ENCODE results near the gene RFC2. TPM values are rescaled to one million over a fixed set of nuclear protein-coding genes. Genes with fewer than 3 reads are reported as not detected.

RFC2 gene
- total RNA-seq, 2 experiments from 2014 or later, result 77.4 to 79.2 TPM

DNA sequence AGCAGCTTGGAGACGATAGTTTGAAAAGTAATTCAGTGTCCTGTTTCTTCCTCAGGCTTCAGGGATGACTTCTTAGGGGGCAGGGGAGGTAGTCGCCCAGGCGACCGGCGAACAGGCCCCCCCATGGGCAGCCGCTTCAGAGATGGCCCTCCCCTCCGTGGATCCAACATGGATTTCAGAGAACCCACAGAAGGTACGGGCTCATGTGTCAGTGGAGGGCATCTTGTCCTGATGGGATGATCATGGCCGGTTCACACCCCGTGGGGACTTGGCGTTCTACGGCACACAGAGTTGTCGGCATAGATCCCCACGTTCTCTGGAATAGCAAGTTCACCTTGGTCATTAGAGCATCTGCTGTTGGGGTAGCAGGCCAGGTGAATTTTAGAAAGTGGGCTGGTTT, 59.5 kb downstream of the RFC2 start:
- ChIA-PET POLR2A (interaction anchor here (2.0 kb wide), 1 partner anchor 15 kb away, joined by 5 read pairs; no protein-coding TSS in a partner anchor), CTCF (ENCODE audit: unreplicated experiment) (no interaction called here)
- H3K9me2 ChIP-seq (ENCODE audit: insufficient read depth, low read length), result no peaks in the 10 kb centered on the region
- no peaks in the 10 kb centered on the region for H3K9me3 ChIP-seq (ENCODE audit: low read length)
- intact Hi-C loops (cut with micrococcal nuclease; ENCODE audit: unreplicated experiment), result no loop called here
- peaks cover 77% of the 10 kb centered on the region for H3K36me3 ChIP-seq (ENCODE audit: insufficient read depth, low read length)
- no peak overlapping the region for H3K4me2 ChIP-seq (ENCODE audit: low read length)
- no peak overlapping the region for H2AFZ ChIP-seq (ENCODE audit: low read length)
- H3K79me2 ChIP-seq (ENCODE audit: insufficient read depth, low read depth, low read length), result peaks cover 10% of the 10 kb centered on the region; the same call in 1 of the 2 replicates
- no peak for DNase-seq (ENCODE audit: low spot score)
- no peak overlapping the region for H3K27ac ChIP-seq (ENCODE audit: low read depth, low read length, poor library complexity, severe bottlenecking)
- TF ChIP-seq EZH2phosphoT487 (IDR thresholded peaks at IDR 0.05; ENCODE audit: borderline replicate concordance, low read depth, low read length), result no peak
- TF ChIP-seq, protein P1, sequence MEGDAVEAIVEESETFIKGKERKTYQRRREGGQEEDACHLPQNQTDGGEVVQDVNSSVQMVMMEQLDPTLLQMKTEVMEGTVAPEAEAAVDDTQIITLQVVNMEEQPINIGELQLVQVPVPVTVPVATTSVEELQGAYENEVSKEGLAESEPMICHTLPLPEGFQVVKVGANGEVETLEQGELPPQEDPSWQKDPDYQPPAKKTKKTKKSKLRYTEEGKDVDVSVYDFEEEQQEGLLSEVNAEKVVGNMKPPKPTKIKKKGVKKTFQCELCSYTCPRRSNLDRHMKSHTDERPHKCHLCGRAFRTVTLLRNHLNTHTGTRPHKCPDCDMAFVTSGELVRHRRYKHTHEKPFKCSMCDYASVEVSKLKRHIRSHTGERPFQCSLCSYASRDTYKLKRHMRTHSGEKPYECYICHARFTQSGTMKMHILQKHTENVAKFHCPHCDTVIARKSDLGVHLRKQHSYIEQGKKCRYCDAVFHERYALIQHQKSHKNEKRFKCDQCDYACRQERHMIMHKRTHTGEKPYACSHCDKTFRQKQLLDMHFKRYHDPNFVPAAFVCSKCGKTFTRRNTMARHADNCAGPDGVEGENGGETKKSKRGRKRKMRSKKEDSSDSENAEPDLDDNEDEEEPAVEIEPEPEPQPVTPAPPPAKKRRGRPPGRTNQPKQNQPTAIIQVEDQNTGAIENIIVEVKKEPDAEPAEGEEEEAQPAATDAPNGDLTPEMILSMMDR (conservative IDR thresholded peaks at IDR 0.05; ENCODE audit: low read length), result no peak
- BruUV-seq (replicated peaks), result no TSS peak
- no peaks in the 10 kb centered on the region for H4K20me1 ChIP-seq (ENCODE audit: insufficient read depth, low read length)
- no peak overlapping the region for H3K4me3 ChIP-seq (ENCODE audit: low read depth, low read length, poor library complexity, severe bottlenecking)
- no peaks in the 10 kb centered on the region for H3K4me1 ChIP-seq (ENCODE audit: insufficient read depth, low read length, poor library complexity, severe bottlenecking)

DNA sequence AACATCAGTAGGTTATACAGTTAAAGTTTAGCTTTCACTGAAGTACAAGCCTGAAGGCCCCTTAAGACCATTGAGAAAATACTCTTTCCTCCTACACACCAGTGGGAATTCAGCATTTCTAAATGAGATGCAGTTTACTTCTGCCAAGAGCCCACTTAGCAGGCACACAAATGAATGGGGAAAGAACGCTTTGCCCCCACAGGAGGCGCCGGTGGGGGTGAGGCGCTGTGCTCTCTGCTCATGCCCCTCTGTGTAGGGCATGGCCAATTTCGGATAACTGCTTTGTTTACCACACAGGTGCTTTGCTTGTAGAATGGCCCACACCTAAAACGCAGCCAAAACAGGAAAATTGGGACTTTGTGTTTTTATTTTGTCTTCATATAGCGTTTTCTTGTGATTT, 60.3 kb downstream of the RFC2 start:
- H3K4me2 ChIP-seq (ENCODE audit: low read length), result no peak overlapping the region
- ChIA-PET CTCF (ENCODE audit: unreplicated experiment) (interaction anchor here (0.6 to 1.3 kb wide), 2 partner anchors 11 to 12 kb away, joined by 3 read pairs; no protein-coding TSS in a partner anchor), POLR2A (interaction anchor here (0.7 to 2.0 kb wide), 3 partner anchors 14 to 79 kb away, joined by 3 to 8 read pairs (median 5); partner anchors contain the start of gene EIF4H)
- H3K79me2 ChIP-seq (ENCODE audit: insufficient read depth, low read depth, low read length), result peaks cover 18% of the 10 kb centered on the region; the same call in 1 of the 2 replicates
- H2AFZ ChIP-seq (ENCODE audit: low read length), result no peak overlapping the region
- H3K9me2 ChIP-seq (ENCODE audit: insufficient read depth, low read length), result no peaks in the 10 kb centered on the region
- no peaks in the 10 kb centered on the region for H4K20me1 ChIP-seq (ENCODE audit: insufficient read depth, low read length)
- no peak overlapping the region for H3K4me3 ChIP-seq (ENCODE audit: low read depth, low read length, poor library complexity, severe bottlenecking)
- H3K4me1 ChIP-seq (ENCODE audit: insufficient read depth, low read length, poor library complexity, severe bottlenecking), result no peaks in the 10 kb centered on the region
- no peak overlapping the region for H3K27ac ChIP-seq (ENCODE audit: low read depth, low read length, poor library complexity, severe bottlenecking)
- no peak for DNase-seq (ENCODE audit: low spot score)
- intact Hi-C loops (cut with micrococcal nuclease; ENCODE audit: unreplicated experiment), result no loop called here
- TF ChIP-seq EZH2phosphoT487 (IDR thresholded peaks at IDR 0.05; ENCODE audit: borderline replicate concordance, low read depth, low read length), result no peak
- TF ChIP-seq, protein P1 (conservative IDR thresholded peaks at IDR 0.05; ENCODE audit: low read length), result no peak
- no peaks in the 10 kb centered on the region for H3K9me3 ChIP-seq (ENCODE audit: low read length)
- BruUV-seq (replicated peaks), result no TSS peak
- peaks cover 85% of the 10 kb centered on the region for H3K36me3 ChIP-seq (ENCODE audit: insufficient read depth, low read length)

DNA sequence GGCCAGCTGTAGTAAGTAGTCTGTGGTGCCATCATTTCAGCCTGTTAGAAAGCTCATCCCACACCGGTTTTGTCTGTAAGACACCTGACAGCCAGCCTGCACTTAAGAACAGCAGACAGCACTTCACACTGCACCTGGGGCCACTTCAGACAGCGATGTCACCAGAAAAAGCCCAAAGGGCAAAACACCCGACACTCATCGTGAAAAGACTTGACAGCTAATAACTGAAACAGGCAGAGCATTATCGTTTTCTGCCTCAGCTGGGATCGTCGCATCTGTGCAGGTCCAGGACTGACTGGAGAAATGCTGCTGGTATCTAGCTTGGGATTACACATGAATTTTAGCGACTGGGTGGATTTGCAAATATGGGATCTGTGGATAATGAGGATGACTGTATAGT, 61.1 kb downstream of the RFC2 start:
- H3K9me2 ChIP-seq (ENCODE audit: insufficient read depth, low read length), result no peaks in the 10 kb centered on the region
- no peak overlapping the region for H2AFZ ChIP-seq (ENCODE audit: low read length)
- intact Hi-C loops (cut with micrococcal nuclease; ENCODE audit: unreplicated experiment), result no loop called here
- no peaks in the 10 kb centered on the region for H3K9me3 ChIP-seq (ENCODE audit: low read length)
- peaks cover 93% of the 10 kb centered on the region for H3K36me3 ChIP-seq (ENCODE audit: insufficient read depth, low read length)
- POLR2A ChIA-PET, result interaction anchor here (0.6 to 2.0 kb wide), 5 partner anchors 10 to 113 kb away, joined by 3 to 8 read pairs (median 5); partner anchors contain the start of gene EIF4H
- no TSS peak for BruUV-seq (replicated peaks)
- H3K4me3 ChIP-seq (ENCODE audit: low read depth, low read length, poor library complexity, severe bottlenecking), result no peak overlapping the region
- H4K20me1 ChIP-seq (ENCODE audit: insufficient read depth, low read length), result 0 out of 2 replicates have a peak, but pooled peaks cover under 1% of the 10 kb centered on the region
- TF ChIP-seq, protein P1 (conservative IDR thresholded peaks at IDR 0.05; ENCODE audit: low read length), result no peak
- TF ChIP-seq EZH2phosphoT487 (IDR thresholded peaks at IDR 0.05; ENCODE audit: borderline replicate concordance, low read depth, low read length), result no peak
- no peak overlapping the region for H3K4me2 ChIP-seq (ENCODE audit: low read length)
- no peak overlapping the region for H3K27ac ChIP-seq (ENCODE audit: low read depth, low read length, poor library complexity, severe bottlenecking)
- DNase-seq (ENCODE audit: low spot score), result no peak
- CTCF ChIA-PET (ENCODE audit: unreplicated experiment), result interaction anchor here (1.3 kb wide), 1 partner anchor 10 kb away, joined by 3 read pairs; no protein-coding TSS in a partner anchor
- H3K79me2 ChIP-seq (ENCODE audit: insufficient read depth, low read depth, low read length), result peaks cover 26% of the 10 kb centered on the region
- no peaks in the 10 kb centered on the region for H3K4me1 ChIP-seq (ENCODE audit: insufficient read depth, low read length, poor library complexity, severe bottlenecking)

Data from OCI-LY7 (cell line).